Endometrial microvascular endothelial cells (primary cell): Measurements from ENCODE around the gene ZBTB7C. TPM values are rescaled to one million over a fixed set of nuclear protein-coding genes. Genes with fewer than 3 reads are reported as not detected.

Experiments
- in situ Hi-C: cut with HindIII; loops from 2 replicates; pipeline ENCODE4 v1.10.0; 2017; ENCODE audit warnings: low sequenced_read_pairs, low pct_unique_long_range_greater_than_20kb; ENCODE audit errors: inconsistent ontology term
- total RNA-seq: library from RNA; depleted of rRNA; stranded (reverse); fragments of >200 nt; gene quantifications from one replicate; pipeline ENCODE4 v1.2.3, GENCODE V29; 2015; ENCODE audit errors: inconsistent ontology term

Gene ZBTB7C
- total RNA-seq, 1 donor from 2014 or later, result not detected

- in situ Hi-C loops, result no loop called here
Measured at GRCh38 chr18:48335829-48336228, 73.4 kb downstream of the ZBTB7C start.

- in situ Hi-C loops, result no loop called here
Measured at GRCh38 chr18:48334845-48335244, 74.3 kb downstream of the ZBTB7C start.

GRCh38 chr18:48333563-48333962 is 75.6 kb downstream of the ZBTB7C start:
- in situ Hi-C loops, result no loop called here

GRCh38 chr18:48330016-48330991 is 78.9 kb downstream of the ZBTB7C start:
- in situ Hi-C loops, result no loop called here

- in situ Hi-C loops, result no loop called here
Measured at GRCh38 chr18:48328473-48329210, 80.5 kb downstream of the ZBTB7C start.

- in situ Hi-C loops, result no loop called here
Measured at GRCh38 chr18:48326901-48327675, 82.1 kb downstream of the ZBTB7C start.

GRCh38 chr18:48325115-48325665 is 84.0 kb downstream of the ZBTB7C start:
- in situ Hi-C loops, result no loop called here

GRCh38 chr18:48324651-48325050 is 84.5 kb downstream of the ZBTB7C start:
- in situ Hi-C loops, result no loop called here

GRCh38 chr18:48323151-48323550 is 86.0 kb downstream of the ZBTB7C start:
- in situ Hi-C loops, result no loop called here

GRCh38 chr18:48321536-48321935 is 87.6 kb downstream of the ZBTB7C start:
- in situ Hi-C loops, result no loop called here

- in situ Hi-C loops, result no loop called here
Measured at GRCh38 chr18:48321121-48321520, 88.1 kb downstream of the ZBTB7C start.

GRCh38 chr18:48320639-48320945 is 88.6 kb downstream of the ZBTB7C start:
- in situ Hi-C loops, result no loop called here

GRCh38 chr18:48319801-48320638 is 89.2 kb downstream of the ZBTB7C start:
- in situ Hi-C loops, result no loop called here

- in situ Hi-C loops, result no loop called here
Measured at GRCh38 chr18:48318436-48318835, 90.7 kb downstream of the ZBTB7C start.

- in situ Hi-C loops, result no loop called here
Measured at GRCh38 chr18:48317781-48318381, 91.3 kb downstream of the ZBTB7C start.

GRCh38 chr18:48316177-48316576 is 93.0 kb downstream of the ZBTB7C start:
- in situ Hi-C loops, result no loop called here

- in situ Hi-C loops, result no loop called here
Measured at GRCh38 chr18:48314690-48315089, 94.5 kb downstream of the ZBTB7C start.

GRCh38 chr18:48313792-48314191 is 95.4 kb downstream of the ZBTB7C start:
- in situ Hi-C loops, result no loop called here
